ENCODE results near the gene ESYT3.

Gene ESYT3

DNA sequence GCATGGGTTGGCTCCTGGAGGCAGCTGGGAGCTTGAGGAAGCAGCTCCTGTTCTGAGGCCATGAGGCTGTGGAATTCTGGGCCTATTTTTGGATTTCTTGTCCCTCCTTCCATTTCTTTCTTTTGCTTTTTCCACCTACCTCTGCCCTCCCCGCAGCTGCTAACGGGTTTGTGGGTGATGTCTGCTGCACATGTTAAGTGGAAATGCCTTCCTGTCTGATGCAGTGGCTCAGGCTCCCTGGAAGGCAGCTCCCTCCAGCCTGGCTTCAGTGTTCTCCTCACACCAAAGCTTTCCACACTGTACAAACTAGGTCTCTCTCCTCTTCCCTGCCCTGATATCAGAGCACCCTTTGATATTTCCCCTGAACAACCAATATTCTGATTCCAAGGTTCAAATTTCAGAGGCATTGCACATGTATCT is 33.8 kb upstream of the ESYT3 start:
- no peak overlapping the region for H3K4me3 ChIP-seq (ENCODE audit: low read depth, low read length)
- TF ChIP-seq CTCF (IDR thresholded peaks at IDR 0.05; ENCODE audit: low read depth, low read length, missing control alignments): no peak
- no peak for DNase-seq (ENCODE audit: low read depth)

- no peak overlapping the region for H3K4me3 ChIP-seq (ENCODE audit: low read depth, low read length)
- DNase-seq (ENCODE audit: low read depth): no peak
- TF ChIP-seq CTCF (IDR thresholded peaks at IDR 0.05; ENCODE audit: low read depth, low read length, missing control alignments): no peak
Measured at GRCh38 chr3:138401834-138402233, 32.6 kb upstream of the ESYT3 start.

- TF ChIP-seq CTCF (IDR thresholded peaks at IDR 0.05; ENCODE audit: low read depth, low read length, missing control alignments): no peak
- no peak for DNase-seq (ENCODE audit: low read depth)
Measured at GRCh38 chr3:138404121-138404520, 30.3 kb upstream of the ESYT3 start.

GRCh38 chr3:138405001-138405400 is 29.4 kb upstream of the ESYT3 start:
- no peak overlapping the region for H3K4me3 ChIP-seq (ENCODE audit: low read depth, low read length)
- no peak for TF ChIP-seq CTCF (IDR thresholded peaks at IDR 0.05; ENCODE audit: low read depth, low read length, missing control alignments)
- DNase-seq (ENCODE audit: low read depth): no peak

More at GRCh38 chr3:138404121-138404520, 30.3 kb upstream of the ESYT3 start:
- no peak overlapping the region for H3K4me3 ChIP-seq (ENCODE audit: low read depth, low read length)

DNA sequence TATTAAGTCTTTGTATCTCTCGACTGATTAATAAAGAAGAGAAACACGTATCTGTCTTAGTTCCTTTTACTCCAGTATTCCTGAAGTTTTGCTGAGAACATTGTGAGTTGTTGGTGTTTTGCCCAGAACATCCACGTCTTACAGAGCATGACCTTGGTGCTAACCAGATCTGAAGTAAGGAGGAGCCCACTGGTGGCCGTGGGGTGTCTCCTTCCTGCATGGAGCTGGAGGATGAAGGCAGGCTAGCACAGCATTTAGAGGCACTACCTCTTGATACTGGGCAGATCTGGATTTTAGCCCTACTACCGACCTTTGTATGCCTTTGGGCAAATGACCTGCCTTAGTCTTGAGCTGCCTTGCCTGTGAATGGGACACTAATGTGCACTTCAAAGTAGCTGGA is 28.9 kb upstream of the ESYT3 start:
- TF ChIP-seq CTCF (IDR thresholded peaks at IDR 0.05; ENCODE audit: low read depth, low read length, missing control alignments): no peak
- no peak overlapping the region for H3K4me3 ChIP-seq (ENCODE audit: low read depth, low read length)

DNA sequence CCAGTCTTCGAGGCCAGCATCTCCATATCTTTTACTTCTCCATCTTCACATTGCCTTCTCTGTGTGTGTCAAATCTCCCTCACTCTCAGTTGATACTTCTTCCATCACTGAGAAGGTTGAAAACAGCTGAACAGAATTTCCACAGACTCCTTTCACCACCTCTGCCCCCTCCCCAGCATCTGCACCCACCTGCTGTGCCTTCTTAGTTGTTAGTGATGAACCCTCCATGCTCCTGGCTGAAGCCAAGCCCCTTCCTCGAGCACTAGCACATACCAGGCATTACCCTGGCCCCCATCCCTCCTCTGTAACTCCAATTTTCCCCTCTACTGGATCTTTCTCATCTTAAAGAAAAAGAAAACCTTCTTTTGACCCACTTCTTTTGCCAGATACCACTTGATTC is 27.8 kb upstream of the ESYT3 start:
- TF ChIP-seq CTCF (IDR thresholded peaks at IDR 0.05; ENCODE audit: low read depth, low read length, missing control alignments): no peak
- H3K4me3 ChIP-seq (ENCODE audit: low read depth, low read length): no peak overlapping the region
- no peak for DNase-seq (ENCODE audit: low read depth)

More for the DNA sequence above, 28.9 kb upstream of the ESYT3 start:
- no peak for DNase-seq (ENCODE audit: low read depth)

DNA sequence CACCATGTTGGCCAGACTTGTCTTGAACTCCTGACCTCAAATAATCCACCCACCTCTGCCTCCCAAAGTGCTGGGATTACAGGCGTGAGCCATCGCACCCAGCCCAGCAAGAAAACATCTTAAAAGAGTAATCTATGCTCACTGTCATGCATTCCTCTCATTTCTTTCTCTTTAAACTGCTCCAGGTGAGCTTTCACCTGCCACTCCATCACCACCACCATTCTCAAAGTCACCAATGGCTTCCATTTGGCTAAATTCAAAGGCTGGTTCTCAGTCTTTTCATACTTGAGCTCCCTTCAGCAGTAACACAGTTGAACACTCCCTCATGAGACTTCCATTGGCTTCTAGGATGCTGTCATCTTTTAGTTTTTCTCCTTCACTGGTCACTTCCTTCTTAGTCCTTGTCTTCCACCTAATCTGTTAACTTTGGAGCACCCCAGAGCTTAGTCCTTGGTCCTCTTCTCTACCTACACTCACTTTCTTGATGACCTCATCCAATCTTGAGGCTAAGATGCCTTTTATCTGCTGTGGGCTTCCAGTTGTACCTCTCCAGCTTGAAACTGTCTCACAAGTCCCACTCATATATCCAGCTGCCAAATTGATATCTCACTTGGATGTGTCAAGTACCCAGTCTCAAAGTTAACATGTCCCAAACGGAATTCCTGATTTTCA is 27.0 kb upstream of the ESYT3 start:
- no peak for DNase-seq (ENCODE audit: low read depth)
- no peak overlapping the region for H3K4me3 ChIP-seq (ENCODE audit: low read depth, low read length)
- no peak for TF ChIP-seq CTCF (IDR thresholded peaks at IDR 0.05; ENCODE audit: low read depth, low read length, missing control alignments)
